HG03442 (cell line): ENCODE measurements around the gene COQ2.

ENCODE experiments used
- ATAC-seq: cut with Tn5 transposase; IDR thresholded peaks from one replicate; pipeline ENCODE4 v1.9.1; 2021; ENCODE audit warnings: mild to moderate bottlenecking, moderate library complexity; ENCODE audit not compliant: unreplicated experiment

The COQ2 gene

DNA sequence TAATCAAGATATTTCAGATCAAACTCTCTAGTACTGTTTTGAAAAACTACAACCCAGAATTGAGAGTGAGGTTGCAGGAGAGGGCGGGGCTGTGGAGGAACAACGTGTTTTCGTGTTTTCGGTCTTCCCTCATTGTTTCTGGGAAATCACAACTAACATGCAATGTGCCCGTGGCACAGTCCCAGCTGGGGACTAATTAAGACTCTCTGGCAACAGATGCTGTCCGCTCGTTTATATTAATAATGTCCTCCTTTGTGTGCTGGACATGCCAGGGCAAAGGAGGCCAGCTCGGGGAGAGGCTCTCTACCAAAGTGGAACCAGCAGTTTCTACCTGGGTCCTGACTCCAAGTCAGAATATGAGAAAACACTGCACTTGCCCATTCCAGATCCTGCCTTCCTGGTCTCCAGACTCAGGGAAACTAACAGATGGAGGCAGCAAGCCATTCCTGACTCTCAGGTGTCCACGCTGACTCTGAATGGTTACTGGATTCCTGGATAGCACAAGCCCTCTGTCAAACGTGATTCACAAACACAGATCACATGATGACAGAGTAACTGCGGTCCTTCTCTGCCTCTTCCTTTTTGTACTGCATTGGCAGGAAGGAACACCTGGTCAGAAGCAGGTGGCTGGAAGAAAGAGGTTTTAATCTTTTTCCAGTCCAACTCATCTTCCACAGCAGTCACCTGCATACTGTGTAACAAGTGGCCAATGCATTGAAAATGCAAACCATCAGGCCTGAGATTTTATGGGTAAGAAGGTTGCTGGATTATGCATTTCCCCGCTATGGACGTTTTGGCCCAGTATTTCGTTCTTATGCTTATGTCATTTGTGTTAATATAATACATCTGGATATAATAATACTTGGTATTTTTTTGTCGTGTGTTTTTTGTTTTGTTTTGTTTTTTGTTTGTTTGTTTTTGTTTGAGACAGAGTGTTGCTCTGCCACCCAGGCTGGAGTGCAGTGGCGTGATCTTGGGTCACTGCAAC is 65.0 kb downstream of the COQ2 start:
- ATAC-seq, result no peak

DNA sequence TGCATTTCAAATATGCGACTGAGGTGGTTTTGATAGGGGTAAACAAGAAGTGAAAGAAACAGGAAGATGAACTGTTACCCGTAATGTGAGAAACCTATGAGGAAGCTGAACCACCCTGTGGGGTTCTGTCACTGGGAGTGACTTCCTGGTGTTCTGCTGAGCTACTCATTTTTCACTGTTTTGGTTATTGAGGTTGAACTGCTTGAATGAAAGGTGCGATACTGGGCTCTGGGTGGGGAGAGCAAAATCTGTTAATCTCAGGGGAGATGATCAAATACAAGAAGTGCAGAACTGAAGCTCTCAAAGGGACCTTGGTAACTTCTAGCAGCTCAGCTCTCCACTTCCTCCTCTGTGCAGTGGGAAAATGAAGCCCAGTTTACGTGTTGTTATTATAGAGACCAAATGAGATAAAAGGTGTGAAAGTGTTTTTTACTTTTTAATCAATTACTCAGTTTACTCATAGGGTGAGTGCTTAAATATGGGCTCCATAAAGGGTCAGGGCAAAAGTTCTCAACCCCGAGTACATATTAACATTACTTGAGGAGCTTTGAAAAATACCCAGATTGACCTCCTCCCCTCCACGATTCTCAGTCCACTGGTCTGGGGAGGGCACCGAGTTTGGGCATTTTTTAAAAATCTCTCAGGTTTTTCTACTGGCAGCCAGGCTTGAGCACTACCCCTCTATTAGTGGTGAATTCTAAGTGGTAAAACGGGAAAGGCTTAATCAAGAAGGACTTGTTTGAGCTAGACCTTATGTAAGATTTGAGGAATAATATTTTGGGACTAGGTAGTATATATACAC is 66.7 kb downstream of the COQ2 start:
- ATAC-seq, result peak; percentile 81

DNA sequence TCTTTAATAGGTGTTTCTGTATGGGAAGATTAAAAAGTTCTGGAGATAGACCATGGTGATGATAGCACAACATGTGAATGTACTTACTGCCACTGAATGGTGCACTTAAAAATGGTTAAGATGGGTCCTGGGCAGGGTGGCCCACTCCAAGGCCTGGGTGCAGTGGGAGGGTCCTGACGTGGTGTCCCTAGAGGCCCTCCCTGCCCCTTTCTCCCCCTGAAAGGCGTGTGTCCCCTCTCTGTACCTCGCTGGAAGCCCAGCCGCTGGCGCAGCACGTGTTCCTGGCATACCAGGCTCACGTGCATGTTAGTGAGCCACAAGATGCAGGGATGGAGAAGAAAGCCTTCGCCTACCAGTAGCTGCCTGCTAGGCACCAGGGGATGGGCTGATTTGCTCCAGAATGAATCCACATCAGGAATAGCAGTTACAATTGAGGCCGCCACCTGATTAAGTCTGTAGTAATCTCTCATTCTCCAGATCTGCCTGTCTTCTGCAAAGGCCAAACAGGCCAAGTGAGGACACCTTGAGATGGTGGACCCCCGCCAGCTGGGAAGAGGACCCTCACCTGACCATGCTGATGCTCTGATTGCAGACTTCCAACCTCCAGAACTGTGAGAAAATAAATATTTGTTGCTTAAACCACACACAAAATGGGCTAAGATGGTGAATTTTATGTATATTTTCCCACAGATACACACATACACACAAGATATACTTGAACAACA is 67.5 kb downstream of the COQ2 start:
- ATAC-seq, result no peak

DNA sequence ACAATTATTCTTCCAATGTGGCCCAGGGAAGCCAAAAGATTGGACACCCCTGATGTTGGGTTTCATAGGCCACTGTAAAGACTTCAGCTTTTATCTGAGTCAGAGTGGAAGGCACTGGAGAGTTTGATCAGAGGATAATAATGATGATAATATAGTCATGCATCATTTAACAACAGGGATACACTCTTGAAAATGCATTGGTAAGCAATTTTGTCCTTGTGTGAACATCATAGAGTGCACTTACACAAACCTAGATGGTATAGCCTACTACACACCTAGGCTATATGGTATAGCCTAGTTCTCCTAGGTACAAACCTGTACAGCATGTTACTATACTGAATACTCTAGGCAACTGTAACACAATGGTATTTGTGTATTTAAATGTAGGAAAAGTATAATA is 70.5 kb downstream of the COQ2 start:
- no peak for ATAC-seq
